ENCODE results near the gene DBN1. TPM values are rescaled to one million over a fixed set of nuclear protein-coding genes. Genes with fewer than 3 reads are reported as not detected.
"Not testable (repeated sequence)": the region's sequence is repeated elsewhere in the genome, so short reads cannot be mapped to it uniquely, and the experiment has no call there.

DBN1 gene
- total and polyA plus RNA-seq, 2 experiments from 2014 or later: 185 to 295 TPM

- H3K4me3 ChIP-seq: no peak overlapping the region
- no peaks in the 10 kb centered on the region for H3K4me1 ChIP-seq (ENCODE audit: low read depth)
- peaks cover 62% of the 10 kb centered on the region for H3K36me3 ChIP-seq
- H3K9me3 ChIP-seq (ENCODE audit: low read depth): no peaks in the 10 kb centered on the region
- no peak for TF ChIP-seq CTCF (IDR thresholded peaks at IDR 0.05; ENCODE audit: low read depth, low read length)
- H3K27me3 ChIP-seq: no peaks in the 10 kb centered on the region
- DNase-seq (ENCODE audit: low read depth in 1 of 2, low spot score in 1 of 2): no peak
- H3K27ac ChIP-seq: no peak overlapping the region
Measured at GRCh38 chr5:177487144-177487543, 13.7 kb upstream of the DBN1 start.

- no peaks in the 10 kb centered on the region for H3K9me3 ChIP-seq (ENCODE audit: low read depth)
- H3K4me1 ChIP-seq (ENCODE audit: low read depth): no peaks in the 10 kb centered on the region
- no peak overlapping the region for H3K27ac ChIP-seq
- H3K27me3 ChIP-seq: no peaks in the 10 kb centered on the region
- H3K36me3 ChIP-seq: peaks cover 61% of the 10 kb centered on the region
- TF ChIP-seq CTCF (IDR thresholded peaks at IDR 0.05; ENCODE audit: low read depth, low read length): no peak
- H3K4me3 ChIP-seq: no peak overlapping the region
- DNase-seq (ENCODE audit: low read depth in 1 of 2, low spot score in 1 of 2): no peak
Measured at GRCh38 chr5:177486256-177486655, 12.8 kb upstream of the DBN1 start.

GRCh38 chr5:177485753-177486152 lies 12.3 kb upstream of the DBN1 start:
- H3K27ac ChIP-seq; H3K27me3 ChIP-seq; H3K9me3 ChIP-seq (ENCODE audit: low read depth); H3K4me3 ChIP-seq; H3K4me1 ChIP-seq (ENCODE audit: low read depth); DNase-seq (ENCODE audit: low read depth in 1 of 2, low spot score in 1 of 2): not testable (repeated sequence)
- peaks cover 56% of the 10 kb centered on the region for H3K36me3 ChIP-seq

GRCh38 chr5:177484902-177485549 lies 11.6 kb upstream of the DBN1 start:
- Histone ChIP-seq H3K27me3 (no peaks in the 10 kb centered on the region), H3K4me1 (ENCODE audit: low read depth) (peaks cover 1% of the 10 kb centered on the region), H3K27ac (no peak overlapping the region), H3K9me3 (ENCODE audit: low read depth) (no peaks in the 10 kb centered on the region), H3K4me3 (no peak overlapping the region), H3K36me3 (peaks cover 51% of the 10 kb centered on the region)
- no peak for DNase-seq (ENCODE audit: low read depth in 1 of 2, low spot score in 1 of 2)
- TF ChIP-seq CTCF (IDR thresholded peaks at IDR 0.05; ENCODE audit: low read depth, low read length): no peak

GRCh38 chr5:177483994-177484901 lies 10.8 kb upstream of the DBN1 start:
- no peaks in the 10 kb centered on the region for H3K27me3 ChIP-seq
- no peak for DNase-seq (ENCODE audit: low read depth in 1 of 2, low spot score in 1 of 2)
- H3K27ac ChIP-seq: no peak overlapping the region
- H3K4me1 ChIP-seq (ENCODE audit: low read depth): peaks cover 8% of the 10 kb centered on the region
- peaks cover 44% of the 10 kb centered on the region for H3K36me3 ChIP-seq
- no peak for TF ChIP-seq CTCF (IDR thresholded peaks at IDR 0.05; ENCODE audit: low read depth, low read length)
- no peaks in the 10 kb centered on the region for H3K9me3 ChIP-seq (ENCODE audit: low read depth)
- no peak overlapping the region for H3K4me3 ChIP-seq

- Histone ChIP-seq H3K27me3 (no peaks in the 10 kb centered on the region), H3K9me3 (ENCODE audit: low read depth) (no peaks in the 10 kb centered on the region), H3K4me3 (no peak overlapping the region), H3K27ac (no peak overlapping the region), H3K36me3 (peaks cover 36% of the 10 kb centered on the region), H3K4me1 (ENCODE audit: low read depth) (peaks cover 8% of the 10 kb centered on the region)
- TF ChIP-seq CTCF (IDR thresholded peaks at IDR 0.05; ENCODE audit: low read depth, low read length): no peak
- no peak for DNase-seq (ENCODE audit: low read depth in 1 of 2, low spot score in 1 of 2)
Measured at GRCh38 chr5:177483042-177483441, 9.6 kb upstream of the DBN1 start.
